DMS53 treated with DMSO at 0.1 percent for 48 hours (cell line): Measurements from ENCODE around the gene PPFIA4.

ENCODE experiments used
- DNase-seq: peaks from one replicate; lab custom pipeline; 2025; ENCODE audit not compliant: unreplicated experiment; lab: John Stamatoyannopoulos, UW

PPFIA4 gene

DNA sequence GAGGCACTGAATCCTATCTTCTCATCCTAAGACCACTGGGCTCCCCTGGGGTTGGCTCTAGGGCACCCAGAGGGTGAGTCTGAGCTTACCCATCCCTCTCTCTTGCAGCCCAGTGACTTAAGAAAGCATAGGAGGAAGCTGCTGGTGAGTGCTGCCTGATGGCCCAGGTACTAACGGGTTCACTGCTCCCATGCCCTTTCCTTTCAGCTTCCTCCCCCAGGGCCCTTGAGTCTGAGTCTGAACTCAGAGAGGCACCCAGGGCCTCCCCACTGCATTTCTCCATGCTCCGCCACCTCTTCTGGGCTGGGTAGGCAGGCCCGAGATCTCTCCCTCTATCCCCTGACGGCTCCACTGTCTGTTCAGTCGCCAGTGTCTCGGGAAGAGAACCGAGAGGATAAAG is 29.7 kb downstream of the PPFIA4 start:
- no peak for DNase-seq

DNA sequence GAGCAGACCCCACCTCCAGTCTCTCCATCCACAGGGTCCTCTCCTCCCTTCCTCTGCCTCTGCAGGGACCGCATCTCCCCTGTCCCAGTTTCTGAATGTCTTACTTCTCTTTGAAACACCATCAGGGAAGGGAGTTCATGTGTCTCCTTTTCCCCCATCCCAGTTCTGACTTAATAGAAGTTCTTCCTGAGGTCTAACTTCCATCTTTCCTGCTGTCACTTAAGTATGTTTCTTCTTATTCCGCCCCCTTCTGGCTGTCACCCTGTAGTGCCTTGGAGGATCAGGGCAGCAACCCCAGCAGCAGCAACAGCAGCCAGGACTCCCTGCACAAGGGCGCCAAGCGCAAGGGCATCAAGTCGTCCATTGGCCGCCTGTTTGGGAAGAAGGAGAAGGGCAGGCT is 30.2 kb downstream of the PPFIA4 start:
- no peak for DNase-seq

DNA sequence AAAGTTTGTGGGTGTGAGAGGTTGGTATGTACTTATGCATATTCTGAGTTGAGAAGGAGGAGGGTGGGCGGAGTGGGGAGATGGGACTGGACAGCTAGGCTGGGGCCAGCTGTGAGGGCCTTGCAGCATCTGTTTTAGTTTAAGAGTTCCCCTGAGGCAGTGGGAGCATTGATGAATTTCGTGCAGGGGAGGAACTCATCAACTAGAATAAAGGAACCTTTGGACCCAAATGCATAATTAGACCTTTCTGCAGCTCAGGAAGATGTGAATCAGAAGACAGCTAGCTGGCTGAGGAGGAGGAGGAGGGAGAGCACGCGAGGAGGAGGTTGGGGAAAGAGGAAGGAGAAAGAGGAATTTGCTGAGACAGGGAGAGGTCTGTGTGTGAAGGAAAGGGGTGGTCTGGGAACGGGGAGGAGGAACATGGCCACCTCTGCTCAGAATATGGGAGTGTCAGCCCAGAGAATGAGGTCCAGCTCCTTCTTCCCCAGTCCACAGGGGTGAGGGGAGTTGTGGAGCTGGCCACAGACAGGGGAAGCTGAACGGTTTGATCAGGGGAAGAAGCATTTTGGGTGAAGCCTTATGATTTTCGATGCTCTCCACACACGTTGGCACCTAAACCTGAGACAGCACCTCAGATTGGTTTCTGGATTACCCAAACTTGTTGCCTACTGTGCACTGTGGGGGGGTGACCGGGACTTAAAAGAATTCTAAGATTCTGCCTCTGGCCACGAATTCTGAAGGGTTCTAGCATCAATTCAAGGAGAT is 31.8 kb downstream of the PPFIA4 start:
- DNase-seq = no peak

DNA sequence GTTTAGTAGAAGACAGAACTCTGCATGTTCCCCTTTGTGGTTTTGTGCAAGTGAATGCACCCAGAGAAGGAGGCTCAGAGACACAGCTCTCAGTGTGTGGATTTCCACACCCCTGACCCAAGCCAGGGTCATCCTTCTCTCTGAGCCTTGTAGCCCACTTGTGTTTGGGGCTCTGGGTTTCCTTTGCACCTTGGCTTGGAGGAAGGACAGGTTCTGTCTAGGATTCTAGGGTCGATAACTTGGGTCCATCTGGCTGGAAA is 32.3 kb downstream of the PPFIA4 start:
- DNase-seq = no peak

DNA sequence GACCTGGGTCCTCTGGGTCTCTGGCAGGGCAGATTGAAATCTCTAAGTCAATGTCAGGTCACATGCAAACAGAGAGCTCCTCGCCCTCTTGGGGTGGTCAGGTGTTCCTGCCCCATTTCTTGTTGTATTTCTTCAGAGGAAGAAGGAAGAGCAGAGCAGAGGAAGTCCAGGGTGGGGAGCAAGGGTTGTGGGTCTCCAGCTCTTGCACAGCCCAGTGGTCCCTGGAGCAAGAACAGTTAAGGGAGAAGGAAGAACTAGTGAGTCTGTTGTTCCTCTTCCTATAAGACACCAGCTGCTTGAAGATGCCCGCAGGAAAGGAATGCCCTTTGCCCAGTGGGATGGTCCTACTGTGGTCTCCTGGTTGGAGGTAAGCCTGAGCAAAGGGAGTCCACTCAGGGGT is 33.2 kb downstream of the PPFIA4 start:
- no peak for DNase-seq

DNA sequence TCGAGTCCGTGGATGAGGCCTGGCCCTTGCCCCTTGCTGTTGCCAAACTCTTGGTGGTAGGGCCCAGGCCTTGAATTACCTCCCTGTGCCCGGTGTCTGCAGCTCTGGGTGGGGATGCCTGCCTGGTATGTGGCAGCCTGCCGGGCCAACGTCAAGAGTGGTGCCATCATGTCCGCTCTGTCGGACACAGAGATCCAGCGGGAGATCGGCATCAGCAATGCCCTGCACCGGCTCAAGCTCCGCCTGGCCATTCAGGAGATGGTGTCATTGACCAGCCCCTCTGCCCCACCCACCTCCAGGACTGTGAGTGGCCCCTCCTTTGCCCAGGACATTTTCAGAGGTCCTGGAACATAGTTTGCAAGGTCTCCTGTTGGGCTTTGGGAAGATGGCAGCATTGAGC is 33.8 kb downstream of the PPFIA4 start:
- DNase-seq = no peak

DNA sequence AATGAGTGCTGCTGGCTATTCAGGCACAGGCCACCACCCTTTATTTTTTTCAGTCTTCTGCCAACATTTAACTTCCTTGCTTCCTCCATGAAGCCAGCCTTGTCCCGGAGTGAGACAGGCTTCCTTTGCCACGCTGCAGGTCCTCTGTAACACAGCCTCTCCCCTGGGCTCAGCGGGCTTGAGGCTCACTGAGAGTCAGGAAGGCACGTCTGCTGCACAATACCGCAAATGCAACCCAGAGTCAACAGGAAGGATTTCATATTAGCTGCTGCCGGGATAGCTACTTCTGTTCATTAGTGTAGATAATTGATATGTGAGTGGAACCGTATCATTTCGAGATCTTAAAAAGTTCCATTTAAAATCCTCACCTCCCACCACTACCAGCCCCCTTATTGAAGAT is 37.0 kb downstream of the PPFIA4 start:
- DNase-seq = no peak

DNA sequence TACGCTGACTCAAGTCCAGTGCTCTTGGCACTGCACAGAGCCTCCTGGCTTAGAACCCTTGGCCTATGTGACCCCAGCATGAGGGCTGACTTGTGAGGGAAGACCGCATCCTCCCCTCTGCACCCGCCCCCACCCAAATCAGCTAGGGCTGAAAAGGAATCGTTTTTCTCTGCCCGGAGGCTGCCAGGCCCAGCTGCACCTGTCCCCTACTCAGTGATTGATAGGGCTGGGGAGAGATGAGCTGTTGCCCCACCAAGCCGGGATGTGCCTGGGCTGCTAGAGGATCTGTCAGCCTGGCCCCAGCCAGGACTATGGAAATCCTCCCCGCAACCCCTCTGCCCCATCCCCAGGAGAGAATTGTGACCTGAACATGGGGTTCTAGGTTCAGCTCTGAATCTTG is 38.9 kb downstream of the PPFIA4 start:
- DNase-seq = no peak

DNA sequence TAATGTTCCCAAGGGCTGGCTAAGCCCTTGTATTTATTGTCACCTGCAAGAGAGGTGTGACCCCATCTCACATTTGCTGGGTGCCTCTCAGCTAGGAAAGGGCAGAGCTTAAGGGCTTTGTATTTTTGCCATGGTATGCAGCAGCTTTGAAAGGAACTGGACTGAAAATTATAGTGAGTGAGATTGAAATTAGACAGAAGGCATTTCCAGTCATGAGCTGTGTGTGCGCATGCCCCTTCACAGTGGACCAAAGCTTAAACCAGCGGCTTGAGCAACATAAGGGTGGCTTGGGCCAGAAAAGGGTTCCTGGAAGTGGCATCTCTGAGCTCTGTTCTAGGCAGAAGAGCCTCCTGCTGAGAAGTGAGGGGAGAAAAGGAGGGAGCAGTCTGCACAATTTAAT is 39.7 kb downstream of the PPFIA4 start:
- no peak for DNase-seq

DNA sequence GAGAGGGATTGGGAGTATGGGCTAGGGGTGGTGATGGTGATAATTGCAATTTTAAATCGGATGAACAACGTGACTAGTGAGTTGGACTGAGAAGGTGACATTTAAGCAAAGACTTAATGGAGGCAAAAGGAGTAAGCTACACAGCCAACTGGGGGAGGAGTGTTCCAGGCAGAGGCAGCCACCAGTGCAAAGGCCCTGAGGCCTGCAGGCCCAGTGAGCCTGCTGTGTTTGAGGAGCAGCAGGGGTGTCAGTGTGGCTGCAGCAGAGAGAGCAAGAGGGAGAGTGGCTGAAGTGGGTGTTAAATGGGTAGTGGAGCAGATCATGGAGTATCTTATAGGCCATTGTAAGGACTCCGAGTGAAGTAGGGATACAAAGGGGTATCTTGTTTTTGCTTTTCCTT is 40.7 kb downstream of the PPFIA4 start:
- DNase-seq = no peak

DNA sequence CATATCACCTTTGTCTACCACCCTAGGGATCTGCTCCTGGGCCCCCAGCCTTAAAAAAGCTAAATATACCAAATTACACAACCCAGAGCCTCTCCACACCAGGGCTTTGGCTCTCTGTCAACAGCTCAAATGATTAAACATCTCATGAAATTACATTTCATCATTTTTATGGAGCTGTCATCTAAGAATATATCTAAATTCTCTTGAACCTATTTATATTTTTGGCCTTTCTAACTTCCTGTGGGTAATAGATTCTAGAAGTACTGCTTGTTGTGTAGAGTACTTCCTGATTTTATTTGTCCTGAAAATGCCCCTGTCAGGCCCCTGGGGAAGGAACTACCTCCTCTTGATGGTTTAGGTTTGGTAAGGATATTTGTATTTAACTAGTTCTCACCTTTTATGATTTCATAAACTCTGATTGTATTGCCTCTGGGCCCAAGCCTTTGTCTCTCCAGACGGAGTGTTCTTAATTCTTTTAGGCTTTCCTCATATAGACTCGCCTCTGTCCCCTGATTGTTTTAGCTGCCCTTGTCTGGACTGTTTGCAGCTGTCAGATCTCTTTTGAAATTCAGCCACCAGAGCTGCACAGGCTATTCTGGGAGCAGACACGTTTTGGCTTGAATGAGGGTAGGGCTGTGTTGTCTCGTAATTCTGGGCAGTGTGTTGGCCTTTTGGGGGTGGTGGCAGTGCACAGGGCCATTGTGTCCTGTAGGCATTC is 42.9 kb downstream of the PPFIA4 start:
- no peak for DNase-seq

DNA sequence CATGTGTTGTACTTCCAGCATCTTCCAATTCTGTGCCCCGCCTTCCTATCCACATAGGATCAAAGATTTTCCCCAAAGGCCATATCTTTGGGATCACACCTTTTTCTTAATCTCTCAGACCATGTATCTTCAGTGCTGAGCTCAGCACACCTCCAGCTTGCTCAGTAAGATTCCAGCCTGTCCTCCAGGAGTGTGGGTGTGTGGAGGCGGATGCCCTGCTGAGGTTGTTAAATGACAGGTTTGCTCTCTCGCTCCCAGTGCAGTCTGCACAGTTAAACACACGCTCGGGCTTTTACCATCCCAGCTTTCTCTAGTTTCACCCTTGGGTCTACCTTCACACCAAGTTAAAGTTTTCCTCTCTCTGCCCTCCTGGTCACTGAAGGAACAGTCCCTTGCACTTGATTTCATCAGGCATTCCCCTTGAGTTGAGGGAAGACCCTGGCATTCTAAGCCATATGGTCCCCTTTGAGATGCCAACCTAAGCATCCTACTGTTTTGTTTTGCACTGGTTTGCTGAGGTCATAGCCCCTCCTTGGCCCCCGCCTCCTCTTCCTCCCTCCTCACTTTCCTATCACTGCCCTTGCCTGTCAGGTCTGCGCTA is 45.8 kb downstream of the PPFIA4 start:
- no peak for DNase-seq

DNA sequence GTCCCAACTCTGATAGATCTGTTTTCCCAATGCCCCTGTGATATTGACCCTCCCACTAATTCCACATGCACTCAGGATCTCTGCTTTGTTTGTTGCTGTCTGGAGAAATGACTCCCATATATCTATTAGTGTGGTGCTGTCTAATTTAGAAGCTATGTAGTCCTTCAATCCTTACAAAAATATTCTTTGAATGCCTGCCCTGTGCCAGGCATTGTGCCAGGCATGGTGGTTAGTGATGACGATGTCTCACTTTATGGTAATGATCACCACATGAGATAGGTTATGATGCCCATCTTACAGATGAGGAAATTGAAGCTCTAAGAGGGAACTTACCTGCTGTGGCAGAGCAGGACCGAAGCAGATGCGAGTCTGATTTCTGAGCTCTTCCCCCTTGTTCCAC is 46.6 kb downstream of the PPFIA4 start:
- no peak for DNase-seq

DNA sequence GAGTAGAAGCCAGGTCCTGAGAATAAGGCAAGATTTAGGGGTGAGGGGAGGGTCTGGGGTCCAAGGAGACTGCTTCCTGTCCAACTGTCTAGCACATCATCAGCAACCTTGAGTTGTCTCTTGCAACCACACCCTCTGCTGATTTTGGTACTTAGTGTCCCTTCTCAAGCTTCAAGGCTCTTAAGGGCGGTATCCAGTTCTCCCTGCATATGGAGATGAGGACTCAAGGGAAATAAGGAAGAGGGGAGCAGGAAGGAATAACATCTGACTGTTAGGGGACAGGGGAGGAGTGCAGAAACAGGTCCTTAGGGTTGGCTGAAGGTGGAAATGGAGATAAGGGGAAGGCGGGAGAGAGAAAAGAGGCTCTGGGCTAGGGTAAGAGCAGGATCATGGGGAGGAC is 47.2 kb downstream of the PPFIA4 start:
- no peak for DNase-seq

DNA sequence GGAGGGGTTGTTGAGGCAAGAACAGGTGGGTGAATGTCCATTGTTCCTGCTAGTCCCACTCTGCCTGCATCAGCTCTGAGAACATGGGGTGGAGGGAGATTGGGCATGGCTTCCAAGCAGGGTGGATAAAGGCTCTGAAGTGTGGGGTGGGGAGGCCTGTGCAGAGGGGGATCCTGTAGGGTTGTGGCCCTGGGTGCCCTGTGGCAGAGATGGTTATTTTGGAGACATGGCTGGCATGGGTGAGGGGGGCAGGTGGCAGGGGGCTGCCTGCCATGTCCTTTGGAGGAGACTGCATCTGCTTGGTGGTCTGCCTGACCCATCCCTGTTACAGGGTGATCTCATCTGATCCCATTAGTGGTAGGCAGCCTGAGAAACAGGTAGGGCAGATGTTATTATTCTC is 48.3 kb downstream of the PPFIA4 start:
- DNase-seq = no peak

DNA sequence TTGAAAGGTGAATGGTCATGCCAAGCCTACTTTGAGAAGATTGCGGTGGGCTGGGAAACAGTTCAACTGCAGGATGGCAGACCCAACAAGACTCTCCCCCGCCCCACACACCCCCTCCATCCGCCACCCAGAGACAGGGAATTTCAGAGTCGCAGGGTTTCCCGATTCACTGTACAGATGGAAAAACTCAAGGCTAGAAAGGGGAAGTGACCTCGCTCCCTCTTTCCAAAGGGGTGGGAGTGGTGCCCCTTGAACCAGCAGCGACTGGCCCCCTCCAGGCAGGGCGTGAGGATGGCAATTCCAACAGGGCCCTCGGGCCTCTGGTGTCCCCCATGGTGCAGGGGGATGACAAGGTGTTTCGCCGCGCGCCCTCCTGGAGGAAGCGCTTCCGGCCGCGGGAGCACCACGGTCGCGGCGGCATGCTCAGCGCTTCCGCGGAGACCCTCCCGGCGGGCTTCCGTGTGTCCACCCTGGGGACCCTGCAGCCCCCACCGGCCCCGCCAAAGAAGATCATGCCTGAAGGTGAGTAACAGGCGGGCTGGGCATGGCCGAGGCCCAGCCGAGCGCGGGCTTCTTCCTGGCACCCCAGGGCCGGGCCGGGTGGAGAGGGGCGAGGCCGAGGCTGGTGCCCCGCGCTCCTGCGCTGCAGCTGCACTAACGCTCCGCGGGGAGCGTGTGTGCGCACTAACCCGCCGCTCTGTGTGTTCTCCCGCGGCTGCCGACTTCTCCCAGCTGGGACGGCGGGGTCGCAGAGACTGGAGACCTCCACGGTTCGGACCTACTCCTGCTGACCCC is 49.1 kb downstream of the PPFIA4 start:
- DNase-seq = no peak

DNA sequence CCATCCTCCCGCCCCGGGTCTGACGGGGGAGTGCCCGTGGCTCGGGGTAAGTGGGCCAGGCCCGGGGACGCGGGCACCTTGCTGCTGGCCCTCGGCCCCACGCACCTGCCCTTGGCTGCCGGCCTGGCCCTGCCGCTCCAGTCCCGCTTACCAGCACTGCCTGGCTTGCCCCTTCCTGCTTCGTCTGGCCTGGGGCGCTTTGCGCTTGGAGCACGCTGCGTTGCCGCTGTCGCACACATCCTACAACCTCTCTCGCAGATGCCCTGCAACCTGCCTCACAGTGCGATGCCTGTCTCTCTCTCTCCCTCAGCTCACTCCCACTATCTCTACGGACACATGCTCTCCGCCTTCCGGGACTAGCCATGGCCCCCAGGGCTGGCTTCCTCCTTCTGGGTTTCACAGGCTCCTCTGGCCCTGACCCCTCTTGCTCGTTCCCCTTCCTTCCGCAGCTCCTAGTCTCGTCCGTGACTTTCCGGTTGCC is 49.8 kb downstream of the PPFIA4 start:
- no peak for DNase-seq

DNA sequence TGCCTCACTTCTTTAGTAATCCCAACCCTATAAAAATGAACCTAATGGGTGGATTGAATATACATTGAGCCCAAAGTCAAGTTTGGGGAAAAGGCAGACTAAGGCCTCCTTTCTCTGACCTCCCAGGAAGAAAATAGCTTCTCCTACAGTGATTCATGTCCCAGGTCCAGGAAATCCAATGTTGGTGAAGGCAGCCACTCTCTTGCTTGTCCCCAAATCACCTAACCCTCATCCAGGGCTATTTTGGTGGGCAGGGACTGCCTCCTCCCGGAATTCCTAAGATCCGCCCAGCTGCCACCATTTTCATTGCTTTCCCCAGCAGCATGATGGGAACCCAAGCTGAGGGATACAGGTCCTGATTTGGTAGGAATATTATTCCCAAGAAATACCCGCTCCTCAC is 51.1 kb downstream of the PPFIA4 start:
- no peak for DNase-seq

DNA sequence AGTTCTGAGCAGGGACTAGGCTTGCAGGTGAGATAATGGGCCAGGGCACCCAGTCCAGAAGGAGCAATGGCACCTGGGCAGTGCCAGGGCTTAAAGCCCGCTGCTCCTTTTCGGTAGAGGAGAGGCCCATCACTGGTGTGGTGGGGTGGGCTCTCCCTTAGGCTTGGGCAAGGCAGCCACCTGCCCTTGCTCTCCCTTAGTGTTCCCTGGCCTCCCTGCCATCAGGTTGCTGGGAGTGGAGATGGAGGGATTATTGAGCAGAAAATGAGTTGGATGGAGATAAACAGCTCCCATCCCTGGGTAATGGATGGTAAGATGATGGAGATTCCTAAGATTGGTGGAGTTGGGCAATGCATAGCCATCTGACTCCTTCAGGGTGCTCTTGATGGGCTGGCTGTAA is 51.7 kb downstream of the PPFIA4 start:
- peak; percentile 31 for DNase-seq

DNA sequence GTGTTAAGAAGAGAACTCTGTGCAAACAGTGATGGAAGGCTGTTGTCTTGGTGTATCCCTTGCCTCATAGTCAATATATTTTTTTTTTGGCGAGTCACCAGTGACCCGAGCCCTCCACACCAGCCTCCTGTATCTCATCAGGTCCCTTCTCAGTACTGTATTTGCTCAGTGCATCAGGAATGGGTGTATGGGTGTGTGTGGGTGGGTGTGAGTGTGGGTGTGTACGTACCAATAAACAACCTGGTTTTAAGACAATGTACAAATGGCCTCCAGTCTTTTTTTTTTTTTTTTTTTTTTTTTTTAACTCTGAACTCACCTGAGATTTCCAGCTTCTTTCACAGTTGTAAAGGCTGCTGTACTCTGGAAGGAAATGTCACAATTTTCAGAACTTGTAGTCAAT is 52.2 kb downstream of the PPFIA4 start:
- DNase-seq = no peak

DNA sequence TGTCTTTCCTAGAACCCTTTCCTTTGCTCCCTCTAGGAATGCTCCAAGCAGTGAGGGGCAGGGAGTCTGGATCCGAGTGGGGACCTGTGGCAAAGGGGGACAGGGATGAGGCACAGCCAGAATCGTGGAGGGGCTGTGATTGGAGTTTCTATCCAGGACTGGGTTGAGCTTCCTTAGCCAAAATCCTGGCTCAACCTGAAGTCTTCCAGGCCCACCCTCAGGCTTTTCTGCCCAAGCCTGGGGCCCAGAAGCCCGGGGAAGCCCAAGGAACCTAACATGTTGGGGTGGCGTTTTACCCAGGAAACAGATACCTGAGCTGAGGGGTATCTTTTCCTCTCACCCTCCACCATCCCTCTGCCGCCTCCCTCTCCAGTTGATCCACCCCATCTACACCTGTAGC is 54.2 kb downstream of the PPFIA4 start:
- DNase-seq = no peak
